MM.1S (cell line): ENCODE measurements around the gene EDC4.

Experiments used
- DNase-seq: peaks from one replicate; pipeline ENCODE4 v3.0.0-alpha.2; 2015
- H2AFZ ChIP-seq: fragments of 300-600 bp; sonication (generic); 2 replicates; pipeline ENCODE4 v1.6.0; 2016; ENCODE audit warnings: antibody characterized with exemption, low read length
- H3F3A ChIP-seq: fragments of 300-600 bp; sonication (generic); 2 replicates; pipeline ENCODE4 v1.6.1; 2016; ENCODE audit warnings: mild to moderate bottlenecking, antibody characterized with exemption, low read length, moderate library complexity, mixed read lengths; ENCODE audit not compliant: insufficient read depth
- H3K27ac ChIP-seq: fragments of 300-600 bp; sonication (generic); 2 replicates; pipeline ENCODE4 v1.5.1; 2016; ENCODE audit warnings: mild to moderate bottlenecking, low read length
- H3K27me3 ChIP-seq: fragments of 300-600 bp; sonication (generic); replicated peaks from 2 replicates; pipeline ENCODE4 v1.6.0; 2016; ENCODE audit warnings: low read length; ENCODE audit not compliant: insufficient read depth
- H3K36me3 ChIP-seq: fragments of 300-600 bp; sonication (generic); replicated peaks from 2 replicates; pipeline ENCODE4 v1.6.1; 2016; ENCODE audit warnings: mild to moderate bottlenecking, low read length, mixed read lengths; ENCODE audit not compliant: insufficient read depth
- H3K4me1 ChIP-seq: fragments of 300-600 bp; sonication (generic); 2 replicates; pipeline ENCODE4 v1.6.1; 2016; ENCODE audit warnings: low read length, mixed read lengths
- H3K4me2 ChIP-seq: fragments of 300-600 bp; sonication (generic); 2 replicates; pipeline ENCODE4 v1.6.0; 2016; ENCODE audit warnings: low read depth, low read length
- H3K4me3 ChIP-seq: fragments of 300-600 bp; sonication (generic); 2 replicates; pipeline ENCODE4 v1.5.1; 2016; ENCODE audit warnings: low read length, mixed read lengths
- H3K79me2 ChIP-seq: fragments of 300-600 bp; sonication (generic); 2 replicates; pipeline ENCODE4 v1.6.1; 2016; ENCODE audit warnings: mixed run types, low read length, mixed read lengths
- H3K9ac ChIP-seq: fragments of 300-600 bp; sonication (generic); 2 replicates; pipeline ENCODE4 v1.6.1; 2016; ENCODE audit warnings: low read length, mixed read lengths
- H3K9me2 ChIP-seq: fragments of 300-600 bp; sonication (generic); replicated peaks from 2 replicates; pipeline ENCODE4 v1.6.1; 2016; ENCODE audit warnings: mild to moderate bottlenecking, low read length, mixed read lengths; ENCODE audit not compliant: insufficient read depth
- H3K9me3 ChIP-seq: fragments of 300-600 bp; sonication (generic); replicated peaks from 2 replicates; pipeline ENCODE4 v1.6.1; 2016; ENCODE audit warnings: mild to moderate bottlenecking, low read length, mixed read lengths; ENCODE audit not compliant: insufficient read depth
- H4K20me1 ChIP-seq: fragments of 300-600 bp; sonication (generic); 2 replicates; pipeline ENCODE4 v1.6.1; 2016; ENCODE audit warnings: mild to moderate bottlenecking, low read length, moderate library complexity, mixed read lengths; ENCODE audit not compliant: insufficient read depth
- CTCF ChIP-seq: fragments of 300-600 bp; sonication (generic); IDR thresholded peaks from 2 replicates; pipeline ENCODE4 v1.5.1; 2016; ENCODE audit warnings: antibody characterized with exemption, low read length, mixed read lengths
- EZH2 ChIP-seq: fragments of 300-600 bp; sonication (generic); optimal IDR thresholded peaks from 2 replicates; pipeline ENCODE3; 2017; ENCODE audit warnings: low read depth, mild to moderate bottlenecking, antibody characterized with exemption, low read length, mixed read lengths
- EZH2phosphoT487 ChIP-seq: fragments of 300-600 bp; sonication (generic); IDR thresholded peaks from 2 replicates; pipeline ENCODE4 v1.6.1; 2018; ENCODE audit warnings: antibody characterized with exemption, low read length

EDC4 gene

GRCh38 chr16:67858500-67858899 lies 14.4 kb upstream of the EDC4 start:
- H2AFZ ChIP-seq: no peak overlapping the region
- no peak overlapping the region for H3K4me2 ChIP-seq
- H3K9me2 ChIP-seq: no peaks in the 10 kb centered on the region
- H3K27ac ChIP-seq: no peak overlapping the region
- H3K9ac ChIP-seq: no peak overlapping the region
- no peaks in the 10 kb centered on the region; the same call in 1 of the 2 replicates for H3K36me3 ChIP-seq
- TF ChIP-seq CTCF: no peak
- no peak for TF ChIP-seq EZH2
- TF ChIP-seq EZH2phosphoT487: no peak
- DNase-seq: no peak
- no peaks in the 10 kb centered on the region for H3K9me3 ChIP-seq
- peaks cover 11% of the 10 kb centered on the region; the same call in 1 of the 2 replicates for H4K20me1 ChIP-seq
- H3K79me2 ChIP-seq: peaks cover 96% of the 10 kb centered on the region
- no peak overlapping the region for H3K4me3 ChIP-seq
- H3K27me3 ChIP-seq: no peaks in the 10 kb centered on the region
- no peaks in the 10 kb centered on the region for H3F3A ChIP-seq
- H3K4me1 ChIP-seq: no peaks in the 10 kb centered on the region

- H3F3A ChIP-seq: no peaks in the 10 kb centered on the region
- H4K20me1 ChIP-seq: peaks cover 5% of the 10 kb centered on the region; the same call in 1 of the 2 replicates
- DNase-seq: no peak
- no peak overlapping the region for H3K9ac ChIP-seq
- H3K36me3 ChIP-seq: no peaks in the 10 kb centered on the region; the same call in none of the 2 replicates
- H3K27ac ChIP-seq: no peak overlapping the region
- no peaks in the 10 kb centered on the region for H3K9me2 ChIP-seq
- H3K9me3 ChIP-seq: no peaks in the 10 kb centered on the region
- H3K4me3 ChIP-seq: no peak overlapping the region
- H3K79me2 ChIP-seq: peaks cover 87% of the 10 kb centered on the region
- no peak overlapping the region for H2AFZ ChIP-seq
- H3K4me2 ChIP-seq: no peak overlapping the region
- H3K27me3 ChIP-seq: no peaks in the 10 kb centered on the region
- no peaks in the 10 kb centered on the region for H3K4me1 ChIP-seq
- TF ChIP-seq CTCF: no peak
- TF ChIP-seq EZH2phosphoT487: no peak
- no peak for TF ChIP-seq EZH2
Measured at GRCh38 chr16:67860589-67861398, 12.1 kb upstream of the EDC4 start.

- H3K9ac ChIP-seq: no peak overlapping the region
- no peak overlapping the region for H2AFZ ChIP-seq
- H3K27me3 ChIP-seq: no peaks in the 10 kb centered on the region
- no peaks in the 10 kb centered on the region for H3K9me2 ChIP-seq
- peaks cover 5% of the 10 kb centered on the region; the same call in 1 of the 2 replicates for H4K20me1 ChIP-seq
- no peak overlapping the region for H3K4me2 ChIP-seq
- H3K9me3 ChIP-seq: no peaks in the 10 kb centered on the region
- no peaks in the 10 kb centered on the region for H3F3A ChIP-seq
- no peak for TF ChIP-seq EZH2
- TF ChIP-seq EZH2phosphoT487: no peak
- no peak for TF ChIP-seq CTCF
- peaks cover 77% of the 10 kb centered on the region for H3K79me2 ChIP-seq
- H3K27ac ChIP-seq: no peak overlapping the region
- H3K4me1 ChIP-seq: no peaks in the 10 kb centered on the region
- H3K4me3 ChIP-seq: no peak overlapping the region
- DNase-seq: no peak
- H3K36me3 ChIP-seq: no peaks in the 10 kb centered on the region; the same call in none of the 2 replicates
Measured at GRCh38 chr16:67861877-67862276, 11.0 kb upstream of the EDC4 start.
